ENCODE results near the gene GSK3B. TPM values are rescaled to one million over a fixed set of nuclear protein-coding genes. Genes with fewer than 3 reads are reported as not detected.
"Not testable (repeated sequence)": the region's sequence is repeated elsewhere in the genome, so short reads cannot be mapped to it uniquely, and the experiment has no call there.

The GSK3B gene
- polyA plus RNA-seq, 3 donors, result 16.2 to 20.6 (median 20.5) TPM

DNA sequence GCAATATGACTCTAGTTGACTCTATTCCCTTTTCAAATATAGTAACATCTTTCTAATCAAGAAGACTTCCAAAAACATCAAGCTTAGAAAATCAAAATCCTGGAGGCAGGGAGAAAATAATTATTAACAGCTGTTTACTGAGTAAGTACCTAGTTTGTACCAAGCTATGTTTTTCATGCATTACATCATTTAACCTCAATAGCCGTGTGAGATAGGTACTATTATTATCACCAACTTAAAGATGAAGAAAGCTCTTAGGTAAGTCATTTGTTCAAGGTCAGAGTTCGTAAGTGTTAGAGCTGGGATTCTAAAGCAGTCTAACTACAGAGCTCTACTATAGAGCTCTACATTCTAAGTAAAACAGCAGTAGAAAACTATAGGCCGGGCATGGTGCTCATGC is 41.6 kb downstream of the GSK3B start:
- peaks cover 0 to 5% of the 10 kb centered on the region in 2 donors for H3K4me1 ChIP-seq (ENCODE audit: control insufficient read depth in 1 of 2, insufficient read depth in 2 of 2, low read length in 2 of 2)
- H3K79me2 ChIP-seq (ENCODE audit: insufficient read depth, low read length), result peaks cover 100% of the 10 kb centered on the region
- DNase-seq, result no peak
- H3K4me2 ChIP-seq (replicated peaks; ENCODE audit: extremely low read depth, low read length, poor library complexity, severe bottlenecking), result no peak overlapping the region
- Mint-ChIP-seq H3K27ac (no peak overlapping the region), H3K9me3 (peaks cover 0 to 6% (median 1%) of the 10 kb centered on the region in 7 donors), H3K36me3 (peaks cover 11 to 20% of the 10 kb centered on the region in 2 donors), H3K27me3 (ENCODE audit: low read depth in 3 of 3) (no peaks in the 10 kb centered on the region), H3K4me3 (no peak overlapping the region), H3K4me1 (peaks cover 28% of the 10 kb centered on the region)
- no peak overlapping the region for H3K4me3 ChIP-seq (replicated peaks in 1 of 3; ENCODE audit: low read depth in 2 of 3, low read length in 3 of 3)
- H3K36me3 ChIP-seq (replicated peaks in 1 of 2; ENCODE audit: control insufficient read depth in 1 of 2, insufficient read depth in 2 of 2, low read length in 2 of 2), result no peaks in the 10 kb centered on the region
- no CpG with 5 or more reads among the region's 3 CpGs for WGBS (ENCODE audit: insufficient coverage)
- intact Hi-C loops (cut with micrococcal nuclease), result no loop called here
- TF ChIP-seq, protein P1, sequence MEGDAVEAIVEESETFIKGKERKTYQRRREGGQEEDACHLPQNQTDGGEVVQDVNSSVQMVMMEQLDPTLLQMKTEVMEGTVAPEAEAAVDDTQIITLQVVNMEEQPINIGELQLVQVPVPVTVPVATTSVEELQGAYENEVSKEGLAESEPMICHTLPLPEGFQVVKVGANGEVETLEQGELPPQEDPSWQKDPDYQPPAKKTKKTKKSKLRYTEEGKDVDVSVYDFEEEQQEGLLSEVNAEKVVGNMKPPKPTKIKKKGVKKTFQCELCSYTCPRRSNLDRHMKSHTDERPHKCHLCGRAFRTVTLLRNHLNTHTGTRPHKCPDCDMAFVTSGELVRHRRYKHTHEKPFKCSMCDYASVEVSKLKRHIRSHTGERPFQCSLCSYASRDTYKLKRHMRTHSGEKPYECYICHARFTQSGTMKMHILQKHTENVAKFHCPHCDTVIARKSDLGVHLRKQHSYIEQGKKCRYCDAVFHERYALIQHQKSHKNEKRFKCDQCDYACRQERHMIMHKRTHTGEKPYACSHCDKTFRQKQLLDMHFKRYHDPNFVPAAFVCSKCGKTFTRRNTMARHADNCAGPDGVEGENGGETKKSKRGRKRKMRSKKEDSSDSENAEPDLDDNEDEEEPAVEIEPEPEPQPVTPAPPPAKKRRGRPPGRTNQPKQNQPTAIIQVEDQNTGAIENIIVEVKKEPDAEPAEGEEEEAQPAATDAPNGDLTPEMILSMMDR (IDR thresholded peaks at IDR 0.05), result no peak
- H3K9me3 ChIP-seq (replicated peaks in 1 of 2; ENCODE audit: control insufficient read depth in 1 of 2, insufficient read depth in 1 of 2, low read length in 2 of 2), result no peaks in the 10 kb centered on the region
- no peak overlapping the region for H2AFZ ChIP-seq (ENCODE audit: insufficient read depth, low read depth, low read length, poor library complexity, severe bottlenecking)
- H3K27me3 ChIP-seq (ENCODE audit: control insufficient read depth in 2 of 2, insufficient read depth in 2 of 2, low read length in 2 of 2), result no peaks in the 10 kb centered on the region
- peaks cover 100% of the 10 kb centered on the region for H4K20me1 ChIP-seq (ENCODE audit: insufficient read depth, low read length)
- H3K9ac ChIP-seq (ENCODE audit: insufficient read depth, low read length, poor library complexity, severe bottlenecking), result no peak overlapping the region
- no peak overlapping the region for H3K27ac ChIP-seq (ENCODE audit: low read depth in 1 of 2, low read length in 2 of 2)

DNA sequence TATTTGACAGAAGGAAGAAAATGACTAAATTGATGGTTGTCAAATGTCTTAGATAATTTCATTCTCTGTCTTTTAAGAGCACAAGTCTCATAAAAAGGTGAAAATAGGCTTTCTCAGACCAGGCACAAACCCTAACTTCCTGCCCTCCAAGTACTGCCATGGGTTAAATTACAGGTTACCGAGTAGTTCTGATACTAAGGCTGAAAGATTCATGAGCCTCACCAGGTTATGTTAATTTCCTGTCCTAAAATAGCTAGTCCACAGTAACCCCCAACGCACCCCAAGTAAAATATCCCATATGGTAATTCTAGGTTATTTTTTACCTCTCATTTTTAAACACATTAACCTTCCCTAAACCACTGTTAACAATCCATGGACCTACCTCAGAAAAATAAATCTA is 42.0 kb downstream of the GSK3B start:
- no CpG with 5 or more reads among the region's 2 CpGs for WGBS (ENCODE audit: insufficient coverage)
- intact Hi-C loops (cut with micrococcal nuclease), result no loop called here
- H2AFZ ChIP-seq (ENCODE audit: insufficient read depth, low read depth, low read length, poor library complexity, severe bottlenecking), result no peak overlapping the region
- no peaks in the 10 kb centered on the region for H3K36me3 ChIP-seq (replicated peaks in 1 of 2; ENCODE audit: control insufficient read depth in 1 of 2, insufficient read depth in 2 of 2, low read length in 2 of 2)
- H3K79me2 ChIP-seq (ENCODE audit: insufficient read depth, low read length), result peaks cover 100% of the 10 kb centered on the region
- H3K4me2 ChIP-seq (replicated peaks; ENCODE audit: extremely low read depth, low read length, poor library complexity, severe bottlenecking), result no peak overlapping the region
- no peaks in the 10 kb centered on the region for H3K27me3 ChIP-seq (ENCODE audit: control insufficient read depth in 2 of 2, insufficient read depth in 2 of 2, low read length in 2 of 2)
- Mint-ChIP-seq H3K27ac (peak overlapping the region in 1 of 7 donors; percentile 19), H3K4me3 (no peak overlapping the region), H3K9me3 (peaks cover 0 to 7% (median 3%) of the 10 kb centered on the region in 7 donors), H3K36me3 (peaks cover 11 to 18% of the 10 kb centered on the region in 2 donors), H3K4me1 (peaks cover 28% of the 10 kb centered on the region), H3K27me3 (ENCODE audit: low read depth in 3 of 3) (no peaks in the 10 kb centered on the region)
- H4K20me1 ChIP-seq (ENCODE audit: insufficient read depth, low read length), result peaks cover 100% of the 10 kb centered on the region
- TF ChIP-seq, protein P1 (IDR thresholded peaks at IDR 0.05), result no peak
- no peak overlapping the region for H3K4me3 ChIP-seq (replicated peaks in 1 of 3; ENCODE audit: low read depth in 2 of 3, low read length in 3 of 3)
- peak overlapping the region in 1 of 2 donors; percentile 0 for H3K27ac ChIP-seq (ENCODE audit: low read depth in 1 of 2, low read length in 2 of 2)
- H3K9ac ChIP-seq (ENCODE audit: insufficient read depth, low read length, poor library complexity, severe bottlenecking), result no peak overlapping the region
- H3K4me1 ChIP-seq (ENCODE audit: control insufficient read depth in 1 of 2, insufficient read depth in 2 of 2, low read length in 2 of 2), result peaks cover 0 to 5% of the 10 kb centered on the region in 2 donors
- no peak for DNase-seq
- no peaks in the 10 kb centered on the region for H3K9me3 ChIP-seq (replicated peaks in 1 of 2; ENCODE audit: control insufficient read depth in 1 of 2, insufficient read depth in 1 of 2, low read length in 2 of 2)

DNA sequence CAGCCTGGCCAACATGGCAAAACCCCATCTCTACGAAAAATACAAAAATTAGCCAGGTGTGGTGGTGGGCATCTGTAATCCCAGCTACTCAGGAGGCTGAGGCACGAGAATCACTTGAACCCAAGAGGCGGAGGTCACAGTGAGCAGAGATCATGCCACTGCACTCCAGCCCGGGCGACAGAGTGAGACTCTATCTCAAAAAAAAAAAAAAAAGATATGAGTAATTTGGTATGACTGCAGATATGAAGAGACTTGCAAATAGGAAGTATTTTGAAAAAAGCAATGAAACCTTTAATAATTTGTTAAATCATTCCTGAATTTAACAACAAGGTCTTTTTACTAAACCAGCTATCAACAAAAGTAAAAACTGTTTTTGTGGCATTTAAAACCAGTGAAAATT is 42.7 kb downstream of the GSK3B start:
- H3K27ac Mint-ChIP-seq; H3K27me3 Mint-ChIP-seq (ENCODE audit: low read depth in 3 of 3); intact Hi-C loops (cut with micrococcal nuclease): not testable (repeated sequence)

More for the DNA sequence above, 42.7 kb downstream of the GSK3B start:
- not testable (repeated sequence) for H3K4me2 ChIP-seq (replicated peaks; ENCODE audit: extremely low read depth, low read length, poor library complexity, severe bottlenecking); DNase-seq; H3K4me3 Mint-ChIP-seq; H3K4me3 ChIP-seq (replicated peaks in 1 of 3; ENCODE audit: low read depth in 2 of 3, low read length in 3 of 3); H3K9ac ChIP-seq (ENCODE audit: insufficient read depth, low read length, poor library complexity, severe bottlenecking); H3K9me3 ChIP-seq (replicated peaks in 1 of 2; ENCODE audit: control insufficient read depth in 1 of 2, insufficient read depth in 1 of 2, low read length in 2 of 2); H3K4me1 ChIP-seq (ENCODE audit: control insufficient read depth in 1 of 2, insufficient read depth in 2 of 2, low read length in 2 of 2); H3K36me3 ChIP-seq (replicated peaks in 1 of 2; ENCODE audit: control insufficient read depth in 1 of 2, insufficient read depth in 2 of 2, low read length in 2 of 2); H2AFZ ChIP-seq (ENCODE audit: insufficient read depth, low read depth, low read length, poor library complexity, severe bottlenecking); H3K27me3 ChIP-seq (ENCODE audit: control insufficient read depth in 2 of 2, insufficient read depth in 2 of 2, low read length in 2 of 2)
- peaks cover 28% of the 10 kb centered on the region for H3K4me1 Mint-ChIP-seq
- H3K36me3 Mint-ChIP-seq, result peaks cover 11 to 21% of the 10 kb centered on the region in 2 donors
- H4K20me1 ChIP-seq (ENCODE audit: insufficient read depth, low read length), result peaks cover 100% of the 10 kb centered on the region
- peaks cover 100% of the 10 kb centered on the region for H3K79me2 ChIP-seq (ENCODE audit: insufficient read depth, low read length)
- no CpG with 5 or more reads among the region's 5 CpGs for WGBS (ENCODE audit: insufficient coverage)
- H3K9me3 Mint-ChIP-seq, result peaks cover 3 to 10% (median 8%) of the 10 kb centered on the region in 7 donors
- H3K27ac ChIP-seq (ENCODE audit: low read depth in 1 of 2, low read length in 2 of 2), result peak overlapping the region in 1 of 2 donors; percentile 0

All from CD14-positive monocyte (primary cell).